ENCODE measurements around the gene CUEDC2. TPM values are rescaled to one million over a fixed set of nuclear protein-coding genes. Genes with fewer than 3 reads are reported as not detected.

Gene CUEDC2
- total RNA-seq, 2 donors from 2014 or later, result 79.1 to 87.1 TPM

DNA sequence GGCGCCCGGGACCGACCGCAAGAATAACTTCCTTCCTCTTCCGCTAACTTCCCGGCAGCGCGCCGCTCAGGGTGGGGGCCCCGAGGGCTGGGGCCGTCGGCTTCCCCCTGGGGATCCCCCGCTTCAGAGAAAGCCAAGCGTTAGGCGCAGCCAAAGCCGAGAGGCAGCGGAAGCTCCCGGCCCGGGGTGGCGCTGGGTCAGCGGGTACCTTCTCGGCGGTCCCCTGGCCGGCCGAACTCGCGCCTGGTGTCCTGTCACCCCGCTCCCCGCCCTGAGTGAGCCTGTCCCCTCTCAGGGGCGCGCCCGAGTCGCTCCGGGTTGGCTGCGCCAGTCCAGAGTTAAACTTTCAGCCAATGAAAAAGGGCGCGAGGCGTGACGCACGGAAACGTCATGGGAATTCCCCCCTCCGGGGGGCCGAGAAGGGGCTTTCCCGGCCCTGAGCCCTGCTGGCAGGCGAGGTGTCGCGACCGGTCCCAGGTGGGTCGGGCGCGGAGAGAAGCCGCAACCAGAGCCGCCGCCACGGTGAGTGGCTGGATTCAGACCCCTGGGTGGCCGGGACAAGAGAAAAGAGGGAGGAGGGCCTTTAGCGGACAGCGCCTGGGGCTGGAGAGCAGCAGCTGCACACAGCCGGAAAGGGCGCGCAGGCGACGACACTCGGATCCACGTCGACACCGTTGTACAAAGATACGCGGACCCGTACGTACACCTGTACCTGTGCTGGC lies 38.1 kb downstream of the CUEDC2 start:
- peak; percentile 97 for DNase-seq (ENCODE audit: low spot score)
- peaks cover 0 to 37% of the 10 kb centered on the region in 2 donors for H3K4me1 ChIP-seq
- peak overlapping the region; percentile 61 to 62 for H3K4me3 ChIP-seq
- no peaks in the 10 kb centered on the region for H3K9me3 ChIP-seq
- no peaks in the 10 kb centered on the region for H3K36me3 ChIP-seq
- H3K27me3 ChIP-seq, result no peaks in the 10 kb centered on the region
- TF ChIP-seq, protein P1, sequence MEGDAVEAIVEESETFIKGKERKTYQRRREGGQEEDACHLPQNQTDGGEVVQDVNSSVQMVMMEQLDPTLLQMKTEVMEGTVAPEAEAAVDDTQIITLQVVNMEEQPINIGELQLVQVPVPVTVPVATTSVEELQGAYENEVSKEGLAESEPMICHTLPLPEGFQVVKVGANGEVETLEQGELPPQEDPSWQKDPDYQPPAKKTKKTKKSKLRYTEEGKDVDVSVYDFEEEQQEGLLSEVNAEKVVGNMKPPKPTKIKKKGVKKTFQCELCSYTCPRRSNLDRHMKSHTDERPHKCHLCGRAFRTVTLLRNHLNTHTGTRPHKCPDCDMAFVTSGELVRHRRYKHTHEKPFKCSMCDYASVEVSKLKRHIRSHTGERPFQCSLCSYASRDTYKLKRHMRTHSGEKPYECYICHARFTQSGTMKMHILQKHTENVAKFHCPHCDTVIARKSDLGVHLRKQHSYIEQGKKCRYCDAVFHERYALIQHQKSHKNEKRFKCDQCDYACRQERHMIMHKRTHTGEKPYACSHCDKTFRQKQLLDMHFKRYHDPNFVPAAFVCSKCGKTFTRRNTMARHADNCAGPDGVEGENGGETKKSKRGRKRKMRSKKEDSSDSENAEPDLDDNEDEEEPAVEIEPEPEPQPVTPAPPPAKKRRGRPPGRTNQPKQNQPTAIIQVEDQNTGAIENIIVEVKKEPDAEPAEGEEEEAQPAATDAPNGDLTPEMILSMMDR (IDR thresholded peaks at IDR 0.05), result peak; percentile 51 to 94
- peak overlapping the region; percentile 94 to 95 for H3K27ac ChIP-seq

DNA sequence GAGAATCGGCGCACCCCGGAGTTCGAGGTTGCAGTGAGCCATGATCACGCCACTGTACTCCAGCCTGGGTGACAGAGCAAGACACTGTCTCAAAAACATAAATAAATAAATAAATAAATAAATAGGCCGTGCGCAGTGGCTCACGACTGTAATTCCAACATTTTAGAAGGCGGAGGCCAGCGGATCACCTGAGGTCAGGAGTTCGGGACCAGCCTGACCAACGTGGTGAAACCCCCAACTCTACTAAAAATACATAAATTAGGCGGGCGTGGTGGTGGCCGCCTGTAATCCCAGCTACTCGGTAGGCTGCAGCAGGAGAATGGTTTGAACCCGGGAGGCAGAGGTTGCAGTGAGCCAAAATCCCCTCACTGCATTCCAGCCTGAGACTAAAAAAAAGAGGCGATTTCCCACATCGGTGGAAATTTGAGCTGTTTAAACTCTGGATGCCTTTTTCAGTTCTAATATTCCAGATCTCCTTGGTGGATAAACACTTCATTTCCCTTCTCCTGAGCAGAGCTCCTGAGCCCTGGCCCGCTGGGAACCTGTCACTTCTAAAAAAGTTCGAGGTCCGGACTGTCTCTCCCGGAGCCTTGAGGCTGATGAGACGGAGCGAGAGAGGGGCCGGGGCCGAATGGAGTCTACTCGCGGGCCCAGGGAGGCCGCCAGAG lies 38.8 kb downstream of the CUEDC2 start:
- TF ChIP-seq, protein P1 (IDR thresholded peaks at IDR 0.05), result peak in 1 of 2 donors; percentile 99
- no peaks in the 10 kb centered on the region for H3K27me3 ChIP-seq
- peak; percentile 93 for DNase-seq (ENCODE audit: low spot score)

GRCh38 chr10:102392306-102392705 lies 40.1 kb downstream of the CUEDC2 start:
- no peaks in the 10 kb centered on the region for H3K9me3 ChIP-seq
- H3K4me3 ChIP-seq, result no peak overlapping the region
- H3K27me3 ChIP-seq, result no peaks in the 10 kb centered on the region
- TF ChIP-seq, protein P1 (IDR thresholded peaks at IDR 0.05), result no peak
- H3K36me3 ChIP-seq, result no peaks in the 10 kb centered on the region
- DNase-seq (ENCODE audit: low spot score), result no peak
- H3K4me1 ChIP-seq, result peaks cover 0 to 27% of the 10 kb centered on the region in 2 donors
- H3K27ac ChIP-seq, result no peak overlapping the region

More for the DNA sequence above, 38.8 kb downstream of the CUEDC2 start:
- peak overlapping the region; percentile 94 to 95 for H3K27ac ChIP-seq
- H3K4me3 ChIP-seq, result peak overlapping the region; percentile 61 to 62
- peaks cover 0 to 30% of the 10 kb centered on the region in 2 donors for H3K4me1 ChIP-seq
- H3K36me3 ChIP-seq, result no peaks in the 10 kb centered on the region
- no peaks in the 10 kb centered on the region for H3K9me3 ChIP-seq

GRCh38 chr10:102389894-102390293 lies 42.5 kb downstream of the CUEDC2 start:
- no peak overlapping the region for H3K27ac ChIP-seq
- TF ChIP-seq, protein P1 (IDR thresholded peaks at IDR 0.05), result no peak
- H3K27me3 ChIP-seq, result no peaks in the 10 kb centered on the region
- H3K4me1 ChIP-seq, result peaks cover 0 to 10% of the 10 kb centered on the region in 2 donors
- H3K4me3 ChIP-seq, result no peak overlapping the region
- no peak for DNase-seq (ENCODE audit: low spot score)
- H3K36me3 ChIP-seq, result no peaks in the 10 kb centered on the region
- H3K9me3 ChIP-seq, result no peaks in the 10 kb centered on the region

DNA sequence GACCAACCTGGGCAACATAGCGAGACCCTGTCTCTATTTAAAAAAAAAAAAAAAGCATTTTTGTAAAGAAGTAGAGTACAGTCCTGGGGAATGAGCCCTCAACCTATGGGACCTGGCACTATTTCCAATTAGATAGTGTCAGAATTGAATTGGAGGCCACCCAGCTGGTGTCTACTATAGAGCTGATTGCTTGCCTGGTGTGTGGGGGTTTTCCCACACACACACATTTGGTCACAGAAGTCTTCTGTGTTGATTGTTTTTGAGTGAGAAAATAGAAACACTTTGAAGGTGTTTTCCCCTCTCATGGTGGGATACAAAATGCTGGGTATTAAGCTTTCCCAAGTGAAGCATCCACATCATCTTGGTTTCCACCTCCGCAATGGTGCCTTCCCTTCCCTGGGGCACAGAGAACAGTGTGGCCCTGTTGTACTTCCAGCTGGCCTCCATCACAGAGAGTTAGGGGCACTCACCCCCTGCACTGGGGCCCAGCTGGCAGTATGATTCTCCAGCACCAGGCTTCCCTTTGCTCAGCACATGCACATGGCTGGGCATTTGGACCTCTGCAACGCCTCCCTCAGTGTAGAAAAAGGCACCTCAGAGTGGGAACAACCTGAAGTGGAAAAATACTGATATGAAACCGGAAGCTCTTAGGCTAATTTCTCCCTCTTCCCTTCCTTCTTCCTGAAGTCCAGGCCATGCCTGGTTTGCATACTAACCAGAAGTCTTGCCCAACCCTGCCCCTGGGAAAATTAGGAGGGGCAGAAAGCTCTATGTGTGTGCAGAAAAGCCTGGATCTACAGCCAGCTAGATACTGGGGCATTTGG lies 47.6 kb downstream of the CUEDC2 start:
- Histone ChIP-seq H3K9me3 (no peaks in the 10 kb centered on the region), H3K4me3 (no peak overlapping the region), H3K27me3 (no peaks in the 10 kb centered on the region), H3K27ac (no peak overlapping the region), H3K4me1 (no peaks in the 10 kb centered on the region), H3K36me3 (peaks cover 33% of the 10 kb centered on the region)
- no peak for DNase-seq (ENCODE audit: low spot score)
- TF ChIP-seq, protein P1 (IDR thresholded peaks at IDR 0.05), result no peak
